ENCODE results near the gene BMP4.

BMP4 gene

DNA sequence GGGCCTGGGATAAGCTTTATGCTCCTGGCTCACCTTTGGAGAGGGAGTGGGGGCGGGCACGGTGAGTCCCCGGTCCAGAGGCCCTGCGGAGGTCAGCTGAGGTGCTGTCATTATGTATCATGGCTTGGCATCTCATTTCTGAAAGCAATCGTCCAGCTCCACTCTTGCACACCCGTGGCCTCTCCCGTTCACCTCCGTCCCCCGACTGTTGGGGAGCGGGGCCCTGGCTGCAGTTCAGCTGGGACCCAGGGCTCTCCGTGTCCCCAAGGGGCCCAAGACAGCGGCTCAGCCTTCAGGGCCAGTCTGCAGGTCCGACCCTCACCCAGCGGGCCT, 10.6 kb downstream of the BMP4 start:
- DNase-seq (ENCODE audit: low spot score): no peak

DNA sequence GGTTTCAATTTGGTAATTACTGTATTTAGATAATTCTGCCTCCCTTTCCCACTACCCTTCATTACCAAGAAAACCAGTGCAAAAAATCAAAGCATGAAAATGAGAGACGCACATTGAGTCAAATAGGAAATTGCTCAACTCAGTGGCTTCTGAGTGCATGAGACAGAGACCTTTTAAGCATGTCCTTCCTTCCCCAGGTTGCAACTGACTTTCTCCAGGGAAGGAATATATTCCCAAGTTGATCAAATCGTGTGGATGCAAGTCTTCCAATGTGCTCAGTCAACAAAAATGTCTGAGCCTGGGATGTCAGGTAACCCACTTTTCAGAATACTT, 12.9 kb downstream of the BMP4 start:
- DNase-seq (ENCODE audit: low spot score): no peak

GRCh38 chr14:53942970-53943750, 13.5 kb downstream of the BMP4 start:
- no peak for DNase-seq (ENCODE audit: low spot score)

DNA sequence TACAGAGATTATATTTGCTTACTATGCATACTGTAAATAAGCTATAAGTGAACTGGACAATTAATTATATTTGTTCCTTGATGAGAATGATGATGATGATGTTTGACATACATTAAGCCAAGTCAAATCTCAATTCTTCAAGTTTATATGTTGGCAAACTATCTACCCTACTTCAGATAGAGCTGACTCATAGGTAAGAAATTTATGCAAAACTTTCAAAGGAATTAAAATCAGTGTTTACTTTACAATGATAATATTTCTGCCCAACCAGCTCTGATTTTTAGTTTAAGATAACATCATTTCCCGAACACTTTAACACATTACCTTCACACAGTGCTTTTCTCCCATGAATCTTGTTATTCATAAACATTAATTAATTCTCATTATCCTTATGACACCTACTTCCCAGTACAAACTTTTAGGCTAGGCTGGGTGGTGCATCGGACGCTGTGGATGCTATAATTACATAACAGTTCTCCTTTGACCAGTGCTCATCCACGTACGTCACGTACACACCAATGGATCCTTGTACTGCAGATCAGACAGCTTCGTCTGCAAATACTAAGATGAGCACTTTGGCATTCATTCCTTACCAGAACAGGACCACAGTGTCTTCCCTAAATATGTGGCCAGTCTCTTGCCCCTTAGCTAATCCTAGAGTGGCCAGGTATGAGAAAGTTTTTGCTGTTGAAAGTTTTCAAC, 18.3 kb downstream of the BMP4 start:
- DNase-seq (ENCODE audit: low spot score): no peak

DNA sequence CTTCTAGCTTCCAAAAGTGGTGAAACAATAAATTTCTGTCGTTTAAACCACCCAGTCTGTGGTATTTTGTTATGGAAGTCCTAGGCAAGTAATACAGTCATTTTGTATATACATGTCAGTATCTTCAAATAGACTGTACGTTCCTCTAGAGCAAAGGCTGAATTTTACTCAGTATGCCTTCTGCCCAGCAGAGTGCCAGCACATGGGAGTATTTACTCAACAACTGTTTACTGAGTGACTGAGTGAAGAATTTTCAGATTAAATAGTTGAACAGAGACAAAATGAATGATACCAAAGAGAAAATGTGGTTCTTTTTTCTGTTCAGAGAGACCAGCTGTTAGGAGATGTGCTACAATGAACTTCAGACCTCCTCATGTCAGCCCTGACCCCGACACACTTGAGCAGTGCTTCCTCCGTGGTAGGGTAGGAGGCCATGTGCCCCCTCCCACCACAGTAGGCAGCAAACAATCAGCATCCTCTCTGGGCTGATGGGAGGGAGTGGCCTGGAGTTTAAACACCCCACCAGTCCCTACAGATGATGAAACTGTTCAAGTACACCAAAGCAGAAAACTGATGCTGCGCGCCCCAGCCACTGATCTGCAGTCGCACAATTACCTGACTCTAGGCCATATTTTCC, 21.7 kb downstream of the BMP4 start:
- no peak for DNase-seq (ENCODE audit: low spot score)

- DNase-seq (ENCODE audit: low spot score): no peak
Observed at GRCh38 chr14:53932966-53933365, 23.7 kb downstream of the BMP4 start.

- no peak for DNase-seq (ENCODE audit: low spot score)
Observed at GRCh38 chr14:53929871-53930715, 26.5 kb downstream of the BMP4 start.

GRCh38 chr14:53927171-53927570, 29.5 kb downstream of the BMP4 start:
- DNase-seq (ENCODE audit: low spot score): no peak

GRCh38 chr14:53925201-53925766, 31.3 kb downstream of the BMP4 start:
- no peak for DNase-seq (ENCODE audit: low spot score)

DNA sequence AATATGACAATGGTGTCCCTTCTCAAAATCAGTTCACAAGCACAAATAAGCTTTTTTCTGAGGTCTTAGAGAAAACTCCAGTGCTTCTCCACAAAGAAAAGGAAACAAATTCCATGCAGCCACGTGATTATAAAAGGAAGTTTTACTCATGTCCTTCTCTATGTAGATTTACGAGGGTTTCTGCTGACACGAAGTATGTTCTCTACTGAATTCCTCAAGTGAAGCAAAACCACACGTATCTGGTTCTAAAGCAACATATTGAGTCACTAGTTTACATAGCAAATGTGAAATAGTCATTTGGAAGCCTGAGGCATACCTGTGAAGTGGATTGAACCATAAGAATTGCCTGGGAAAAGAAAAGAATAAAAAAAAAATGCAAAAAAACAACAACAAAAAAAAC, 31.9 kb downstream of the BMP4 start:
- no peak for DNase-seq (ENCODE audit: low spot score)

- no peak for DNase-seq (ENCODE audit: low spot score)
Observed at GRCh38 chr14:53921027-53921426, 35.6 kb downstream of the BMP4 start.

DNA sequence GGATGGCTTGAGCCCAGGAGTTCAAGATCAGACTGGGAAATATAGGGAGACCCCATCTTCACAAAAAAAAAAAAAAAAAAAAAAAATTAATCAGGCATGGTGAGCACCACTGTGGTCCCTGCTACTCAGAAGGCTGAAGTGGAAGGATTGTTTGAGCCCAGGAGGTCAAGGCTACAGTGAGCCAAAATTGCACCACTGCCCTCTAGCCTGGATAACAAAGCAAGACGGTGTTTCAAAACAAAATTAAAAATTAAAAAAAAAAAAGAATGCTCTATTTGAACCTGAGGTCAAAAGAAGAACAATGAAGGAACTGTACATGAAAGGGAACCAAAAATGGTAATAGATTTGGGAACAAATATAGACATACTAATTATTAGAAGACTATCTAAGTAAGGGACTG, 40.4 kb downstream of the BMP4 start:
- DNase-seq (ENCODE audit: low spot score): no peak

DNA sequence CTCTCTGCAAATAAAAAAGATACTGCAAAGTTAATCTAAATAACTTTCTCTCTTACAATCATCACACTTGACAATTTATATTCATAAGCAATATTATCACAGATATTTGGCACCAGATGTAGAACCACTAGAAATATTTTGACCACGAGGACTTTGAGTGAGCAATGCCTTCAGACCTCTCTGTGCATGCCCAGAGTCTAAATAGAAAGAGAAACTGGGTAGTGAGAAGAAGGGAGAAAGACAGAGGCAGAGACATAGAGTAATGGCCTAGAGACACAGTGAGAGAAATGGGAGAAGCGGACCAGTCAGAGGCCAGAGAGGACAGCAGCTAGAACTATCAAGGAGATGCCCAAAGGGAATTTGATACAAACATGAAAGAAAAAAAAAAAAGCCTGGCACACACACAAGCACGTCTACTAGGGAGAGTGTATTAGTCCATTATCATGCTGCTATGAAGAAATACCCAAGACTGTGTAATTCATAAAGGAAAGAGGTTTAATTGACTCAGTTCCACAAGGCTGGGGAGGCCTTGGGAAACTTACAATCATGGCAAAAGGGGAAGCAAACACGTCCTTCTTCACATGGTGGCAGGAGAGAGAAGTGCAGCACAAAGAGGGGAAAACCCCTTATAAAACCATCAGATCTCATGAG, 41.1 kb downstream of the BMP4 start:
- no peak for DNase-seq (ENCODE audit: low spot score)

DNA sequence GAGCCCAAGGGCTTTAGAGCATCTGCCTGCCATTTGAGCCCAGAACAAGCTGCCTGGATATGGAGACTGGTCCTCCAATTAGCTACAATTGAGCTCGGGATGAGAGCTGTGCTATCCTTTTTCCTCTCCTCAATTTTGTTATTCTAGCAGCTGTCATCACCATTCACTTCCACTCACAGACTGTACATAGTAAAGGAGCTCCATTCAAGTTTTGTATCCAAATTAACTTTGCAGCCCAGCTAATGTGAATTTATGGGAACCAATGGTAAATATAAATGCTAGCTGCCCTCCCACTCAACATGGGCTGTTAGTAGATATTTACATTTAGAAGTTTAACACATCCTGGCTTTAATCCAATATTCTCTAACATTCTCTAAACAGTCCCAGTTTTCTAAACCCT, 44.6 kb downstream of the BMP4 start:
- DNase-seq (ENCODE audit: low spot score): no peak

DNA sequence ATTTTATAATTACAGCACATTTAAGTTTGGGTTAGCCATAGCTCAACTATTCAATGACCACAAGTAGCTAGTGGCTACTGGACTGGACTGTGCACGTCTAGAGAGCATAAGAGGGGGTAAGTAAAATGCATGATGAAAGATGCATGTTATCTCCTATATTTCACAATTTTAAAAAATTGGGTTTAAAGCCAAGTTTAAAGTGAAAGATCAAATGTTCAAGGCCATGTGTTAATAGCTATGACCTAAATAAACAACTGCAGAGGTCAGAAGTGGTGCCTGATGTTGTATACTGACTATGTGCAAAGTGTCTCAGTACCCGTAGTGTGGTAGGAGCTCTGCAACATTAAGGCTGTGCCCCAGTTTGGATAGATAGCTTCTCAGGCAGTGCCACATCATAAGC, 48.2 kb downstream of the BMP4 start:
- DNase-seq (ENCODE audit: low spot score): no peak

GRCh38 chr14:53902307-53902706, 54.3 kb downstream of the BMP4 start:
- DNase-seq (ENCODE audit: low spot score): no peak

DNA sequence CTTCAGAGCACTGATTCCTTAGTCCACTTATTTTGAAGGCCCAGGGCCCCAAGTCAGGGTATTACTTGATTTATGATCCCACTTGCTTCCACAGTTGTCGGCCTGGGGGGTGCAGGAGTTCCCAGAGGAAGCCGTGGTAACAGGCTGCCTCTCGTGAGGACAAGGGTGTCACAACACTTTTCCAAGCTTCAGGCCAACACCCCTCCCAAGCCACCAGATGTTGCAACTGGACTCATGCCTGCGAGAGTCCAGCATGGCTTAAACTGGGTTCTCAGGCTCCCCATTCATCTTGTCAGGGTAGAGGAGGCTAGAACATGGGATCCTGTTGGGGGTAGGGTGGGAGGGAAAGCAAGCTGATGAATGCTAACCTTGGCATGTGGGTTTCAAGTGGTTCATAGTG, 56.1 kb downstream of the BMP4 start:
- no peak for DNase-seq (ENCODE audit: low spot score)
